Stomach (tissue), 9 donors: Measurements from ENCODE around the gene RPS2. TPM values are rescaled to one million over a fixed set of nuclear protein-coding genes. Genes with fewer than 3 reads are reported as not detected.

ENCODE experiments used
- DNase-seq, 2 donors: peaks; one replicate each; pipeline versions ENCODE4 v3.0.0 to v3.0.0-alpha.2; 2013 to 2019
- H3K27ac ChIP-seq, 5 donors: fragments of 200-600 bp in 4 of 5; sonication (generic) in 4 of 5; one replicate each; pipeline ENCODE4 v1.5.1; 2013 to 2019; ENCODE audit warnings: mild to moderate bottlenecking in 1 of 5, moderate library complexity in 1 of 5
- H3K27me3 ChIP-seq, 3 donors: fragments of 200-600 bp; sonication (generic); one replicate each; pipeline ENCODE4 v1.5.1; 2017 to 2019; ENCODE audit warnings: mixed run types in 1 of 3
- H3K36me3 ChIP-seq, 4 donors: fragments of 200-600 bp; sonication (generic); 1 replicate in 3 of 4; 2 replicates in 1 of 4; pipeline ENCODE4 v1.5.1; 2016 to 2019
- H3K4me1 ChIP-seq, 4 donors: fragments of 200-600 bp; sonication (generic); one replicate each; pipeline ENCODE4 v1.5.1; 2016 to 2019
- H3K4me3 ChIP-seq, 4 donors: fragments of 200-600 bp; sonication (generic) in 3 of 4; one replicate each; pipeline ENCODE4 v1.5.1; 2016 to 2019; ENCODE audit warnings: mild to moderate bottlenecking in 1 of 4
- H3K9me3 ChIP-seq, 4 donors: fragments of 200-600 bp; sonication (generic); one replicate each; pipeline ENCODE4 v1.5.1; 2016 to 2019
- EP300 ChIP-seq: sonication (generic); formaldehyde crosslinking; IDR thresholded peaks from one replicate; pipeline ENCODE4 v1.6.1; 2017; ENCODE audit warnings: antibody characterized with exemption
- POLR2A ChIP-seq, 4 donors: fragments of 450-650 bp; IDR thresholded peaks; one replicate each; pipeline ENCODE4 v1.6.1; 2016; ENCODE audit warnings: antibody characterized with exemption in 4 of 4, control low read depth in 2 of 4, mild to moderate bottlenecking in 1 of 4, moderate library complexity in 1 of 4
- POLR2AphosphoS5 ChIP-seq, 3 donors: sonication (generic); formaldehyde crosslinking; IDR thresholded peaks; one replicate each; pipeline ENCODE4 v1.6.1; 2016; ENCODE audit warnings: antibody characterized with exemption in 3 of 3
- WGBS, 5 donors: extraction: QIAGEN DNeasy Blood & Tissue Kit in 3 of 5; methylation state at CpG; one replicate each; pipeline versions ENCODE4 v1.1.5 to v1.1.7; 2013 to 2018; 5-methylcytosine and 5-hydroxymethylcytosine counted together
- intact Hi-C: fragments of 100-400 bp; cut with DNase I; formaldehyde crosslinking; loops from one replicate; pipeline ENCODE4 v1.15.1; 2023; ENCODE audit warnings: low total_unique reads
- polyA plus RNA-seq, 3 donors: library from polyadenylated mRNA; stranded (reverse); fragments of 200-250 nt; gene quantifications; one replicate each; pipeline ENCODE4 v1.2.3, GENCODE V29; 2013
- total RNA-seq, 5 donors: library from RNA; depleted of rRNA; stranded (reverse); fragments of >200 nt; gene quantifications; one replicate each; pipeline versions ENCODE4 v1.1.0 to v1.2.3, GENCODE V29; 2014 to 2016
- TF ChIP-seq, protein P1 (sequence below), 7 experiments: fragments of 450-650 bp in 4 of 7; fragments of 200-600 bp in 3 of 7; sonication (generic) in 3 of 7; IDR thresholded peaks; one replicate each; pipeline ENCODE4 v1.5.1; 2016 to 2019; ENCODE audit warnings: antibody characterized with exemption in 7 of 7, control low read depth in 2 of 7, mild to moderate bottlenecking in 1 of 7
- donor health status: healthy with polysubstance abuse.
- donor health status: Bipolar disorder and iron deficiency.
- donor health status: healthy.

Gene RPS2
- total and polyA plus RNA-seq, 8 donors = 997 to 4,842 (median 2,511) TPM

- 94 to 97% (median 95%) methylated on average over 45 to 53 of the region's 53 CpGs for whole genome bisulfite sequencing, 5 donors
- intact Hi-C loops = no loop called here
These were observed 37.1 kb upstream of the RPS2 start for GRCh38 chr16:2001456-2002355.

GRCh38 chr16:2001035-2001434, 36.4 kb upstream of the RPS2 start:
- peaks cover 52 to 83% (median 76%) of the 10 kb centered on the region in 4 donors for H3K36me3 ChIP-seq
- intact Hi-C loops = no loop called here

More at GRCh38 chr16:2001456-2002355, 37.1 kb upstream of the RPS2 start:
- Histone ChIP-seq H3K4me3 (no peak overlapping the region), H3K9me3 (no peaks in the 10 kb centered on the region), H3K4me1 (peaks cover 29 to 39% (median 35%) of the 10 kb centered on the region in 4 donors), H3K27me3 (no peaks in the 10 kb centered on the region), H3K27ac (no peak overlapping the region), H3K36me3 (peaks cover 52 to 81% (median 76%) of the 10 kb centered on the region in 4 donors)
- TF ChIP-seq POLR2AphosphoS5 (IDR thresholded peaks at IDR 0.05) (no peak), EP300 (no peak), POLR2A (IDR thresholded peaks at IDR 0.05) (no peak)
- TF ChIP-seq, protein P1, sequence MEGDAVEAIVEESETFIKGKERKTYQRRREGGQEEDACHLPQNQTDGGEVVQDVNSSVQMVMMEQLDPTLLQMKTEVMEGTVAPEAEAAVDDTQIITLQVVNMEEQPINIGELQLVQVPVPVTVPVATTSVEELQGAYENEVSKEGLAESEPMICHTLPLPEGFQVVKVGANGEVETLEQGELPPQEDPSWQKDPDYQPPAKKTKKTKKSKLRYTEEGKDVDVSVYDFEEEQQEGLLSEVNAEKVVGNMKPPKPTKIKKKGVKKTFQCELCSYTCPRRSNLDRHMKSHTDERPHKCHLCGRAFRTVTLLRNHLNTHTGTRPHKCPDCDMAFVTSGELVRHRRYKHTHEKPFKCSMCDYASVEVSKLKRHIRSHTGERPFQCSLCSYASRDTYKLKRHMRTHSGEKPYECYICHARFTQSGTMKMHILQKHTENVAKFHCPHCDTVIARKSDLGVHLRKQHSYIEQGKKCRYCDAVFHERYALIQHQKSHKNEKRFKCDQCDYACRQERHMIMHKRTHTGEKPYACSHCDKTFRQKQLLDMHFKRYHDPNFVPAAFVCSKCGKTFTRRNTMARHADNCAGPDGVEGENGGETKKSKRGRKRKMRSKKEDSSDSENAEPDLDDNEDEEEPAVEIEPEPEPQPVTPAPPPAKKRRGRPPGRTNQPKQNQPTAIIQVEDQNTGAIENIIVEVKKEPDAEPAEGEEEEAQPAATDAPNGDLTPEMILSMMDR (IDR thresholded peaks at IDR 0.05) = no peak
- no peak for DNase-seq

DNA sequence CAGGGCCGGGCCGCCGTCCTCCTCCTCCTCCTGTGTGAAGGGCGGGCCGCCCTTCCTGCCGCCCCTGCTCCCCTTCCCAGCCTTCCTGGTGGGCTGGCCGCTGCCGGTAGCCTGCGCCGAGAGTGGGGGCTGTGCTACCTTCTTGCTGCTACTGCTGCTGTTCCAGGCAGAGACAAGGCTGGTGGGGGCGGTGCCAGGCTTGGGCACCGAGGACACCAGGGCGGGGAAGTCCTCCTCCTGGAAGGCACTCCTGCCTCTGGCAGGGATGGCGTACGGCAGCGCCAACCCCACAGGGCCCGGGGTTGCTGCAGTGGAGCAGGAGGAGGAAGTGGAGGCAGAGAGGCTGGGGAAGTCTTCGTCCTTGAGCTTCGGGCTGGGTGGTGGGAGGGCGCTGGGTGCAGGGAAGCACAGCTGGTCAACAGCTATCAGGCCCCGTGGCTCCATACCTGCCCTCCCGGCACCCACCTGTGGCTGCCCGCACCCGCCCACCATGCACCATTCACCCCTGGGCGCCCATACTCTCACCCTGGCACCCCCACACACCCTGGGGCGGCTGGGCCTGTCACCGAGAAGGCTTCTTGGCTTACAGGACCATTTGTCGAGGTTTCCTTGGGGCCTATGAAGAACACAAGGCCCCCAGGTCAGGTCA, 35.4 kb upstream of the RPS2 start:
- Histone ChIP-seq H3K4me3 (no peak overlapping the region), H3K36me3 (peaks cover 52 to 79% (median 72%) of the 10 kb centered on the region in 4 donors), H3K4me1 (peaks cover 12 to 22% (median 20%) of the 10 kb centered on the region in 4 donors), H3K27ac (no peak overlapping the region), H3K9me3 (no peaks in the 10 kb centered on the region), H3K27me3 (no peaks in the 10 kb centered on the region)
- DNase-seq = no peak
- WGBS, 5 donors = 88 to 92% (median 90%) methylated on average over 12 to 28 of the region's 28 CpGs
- TF ChIP-seq, protein P1 (IDR thresholded peaks at IDR 0.05) = no peak
- no peak for TF ChIP-seq POLR2A (IDR thresholded peaks at IDR 0.05)
- TF ChIP-seq POLR2AphosphoS5 (IDR thresholded peaks at IDR 0.05) = no peak
- no peak for TF ChIP-seq EP300
- intact Hi-C loops = no loop called here

More at GRCh38 chr16:2001035-2001434, 36.4 kb upstream of the RPS2 start:
- Histone ChIP-seq H3K27ac (no peak overlapping the region), H3K9me3 (no peaks in the 10 kb centered on the region), H3K4me1 (peaks cover 22 to 32% (median 30%) of the 10 kb centered on the region in 4 donors), H3K4me3 (no peak overlapping the region), H3K27me3 (no peaks in the 10 kb centered on the region)
- 95 to 98% (median 96%) methylated on average over 13 to 19 of the region's 19 CpGs for WGBS, 5 donors
- TF ChIP-seq, protein P1 (IDR thresholded peaks at IDR 0.05) = no peak
- TF ChIP-seq POLR2A (IDR thresholded peaks at IDR 0.05) (no peak), EP300 (no peak), POLR2AphosphoS5 (IDR thresholded peaks at IDR 0.05) (no peak)
- DNase-seq = no peak
